RWPE1 (cell line): ENCODE measurements around the gene RBM20.

Source experiments
- CTCF ChIA-PET: fragments of 350-600 bp; sonication (Branson Sonifier 250); formaldehyde crosslinking; extraction: SDS; loops from one replicate; lab custom pipeline; 2021; lab: Yijun Ruan, JAX
- POLR2A ChIA-PET: fragments of 400-600 bp; formaldehyde crosslinking; extraction: SDS; loops from one replicate; lab custom pipeline; 2020; ENCODE audit warnings: antibody characterized with exemption; ENCODE audit not compliant: low non-redundant PET; lab: Yijun Ruan, JAX
- DNase-seq: peaks from one replicate; pipeline ENCODE4 v3.0.0; 2012; ENCODE audit warnings: low spot score
- H3K27ac ChIP-seq: fragments of 450-650 bp; 2 replicates; pipeline ENCODE4 v1.5.1; 2017
- TF ChIP-seq, protein P1 (sequence below): fragments of 450-650 bp; conservative IDR thresholded peaks from 2 replicates; pipeline ENCODE4 v1.5.1; 2017; ENCODE audit warnings: low read depth, mild to moderate bottlenecking

The RBM20 gene

GRCh38 chr10:110881247-110881646 is 237.1 kb downstream of the RBM20 start:
- no peak for DNase-seq
- CTCF ChIA-PET = interaction anchor here (0.7 kb wide), 2 partner anchors 28 to 963 kb away, joined by 4 to 7 read pairs; no protein-coding TSS in a partner anchor
- TF ChIP-seq, protein P1, sequence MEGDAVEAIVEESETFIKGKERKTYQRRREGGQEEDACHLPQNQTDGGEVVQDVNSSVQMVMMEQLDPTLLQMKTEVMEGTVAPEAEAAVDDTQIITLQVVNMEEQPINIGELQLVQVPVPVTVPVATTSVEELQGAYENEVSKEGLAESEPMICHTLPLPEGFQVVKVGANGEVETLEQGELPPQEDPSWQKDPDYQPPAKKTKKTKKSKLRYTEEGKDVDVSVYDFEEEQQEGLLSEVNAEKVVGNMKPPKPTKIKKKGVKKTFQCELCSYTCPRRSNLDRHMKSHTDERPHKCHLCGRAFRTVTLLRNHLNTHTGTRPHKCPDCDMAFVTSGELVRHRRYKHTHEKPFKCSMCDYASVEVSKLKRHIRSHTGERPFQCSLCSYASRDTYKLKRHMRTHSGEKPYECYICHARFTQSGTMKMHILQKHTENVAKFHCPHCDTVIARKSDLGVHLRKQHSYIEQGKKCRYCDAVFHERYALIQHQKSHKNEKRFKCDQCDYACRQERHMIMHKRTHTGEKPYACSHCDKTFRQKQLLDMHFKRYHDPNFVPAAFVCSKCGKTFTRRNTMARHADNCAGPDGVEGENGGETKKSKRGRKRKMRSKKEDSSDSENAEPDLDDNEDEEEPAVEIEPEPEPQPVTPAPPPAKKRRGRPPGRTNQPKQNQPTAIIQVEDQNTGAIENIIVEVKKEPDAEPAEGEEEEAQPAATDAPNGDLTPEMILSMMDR = no peak
- H3K27ac ChIP-seq = no peak overlapping the region
- POLR2A ChIA-PET = no interaction called here

DNA sequence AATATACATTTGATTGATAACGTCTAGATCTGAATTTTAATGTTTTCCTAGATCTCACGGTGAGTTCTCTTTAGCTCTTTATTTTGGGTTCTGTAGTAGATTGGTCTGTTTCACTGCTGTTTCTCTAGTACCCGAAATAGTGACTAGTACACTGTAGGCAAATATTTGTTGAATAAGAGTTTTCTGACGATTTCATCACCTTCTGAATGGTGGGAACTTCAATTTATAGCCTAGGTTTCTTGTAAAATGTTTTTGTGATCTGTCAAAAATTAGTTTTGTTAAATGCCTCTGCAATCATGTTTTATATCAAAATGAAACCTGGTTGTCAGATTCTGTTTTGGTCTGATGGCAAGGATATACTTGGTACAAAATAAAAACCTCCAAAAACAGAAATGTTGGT is 237.8 kb downstream of the RBM20 start:
- H3K27ac ChIP-seq = no peak overlapping the region
- POLR2A ChIA-PET = no interaction called here
- no peak for DNase-seq
- CTCF ChIA-PET = no interaction called here
- TF ChIP-seq, protein P1 = no peak

GRCh38 chr10:110883924-110884323 is 239.8 kb downstream of the RBM20 start:
- no peak overlapping the region for H3K27ac ChIP-seq
- ChIA-PET POLR2A (no interaction called here), CTCF (interaction anchor here (1.3 kb wide), 1 partner anchor 10 kb away, joined by 3 read pairs; no protein-coding TSS in a partner anchor)
- TF ChIP-seq, protein P1 = no peak
- no peak for DNase-seq

GRCh38 chr10:110885932-110886674 is 242.0 kb downstream of the RBM20 start:
- TF ChIP-seq, protein P1 = no peak
- H3K27ac ChIP-seq = no peak overlapping the region
- ChIA-PET CTCF (interaction anchor here (0.7 kb wide), 1 partner anchor 112 kb away, joined by 3 read pairs; no protein-coding TSS in a partner anchor), POLR2A (no interaction called here)
- DNase-seq = no peak

DNA sequence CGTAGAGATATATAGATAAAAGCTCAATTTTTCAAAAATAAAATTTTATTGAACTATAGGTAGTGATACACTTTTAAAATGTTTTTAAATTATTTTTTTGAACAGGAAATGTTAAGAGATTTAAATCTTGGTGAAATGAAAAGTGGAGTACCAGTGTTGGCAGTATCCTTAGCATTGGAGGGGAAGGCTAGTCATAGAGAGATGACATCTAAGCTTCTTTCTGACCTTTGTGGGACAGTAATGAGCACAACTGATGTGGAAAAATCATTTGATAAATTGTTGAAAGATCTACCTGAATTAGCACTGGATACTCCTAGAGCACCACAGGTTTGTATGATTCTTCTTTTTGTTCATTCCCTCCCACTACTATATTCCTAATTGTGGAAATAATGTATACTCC is 243.4 kb downstream of the RBM20 start:
- H3K27ac ChIP-seq = no peak overlapping the region
- ChIA-PET POLR2A (no interaction called here), CTCF (interaction anchor here (0.5 to 0.6 kb wide), 2 partner anchors 14 to 81 kb away, joined by 3 read pairs; no protein-coding TSS in a partner anchor)
- DNase-seq = no peak
- TF ChIP-seq, protein P1 = no peak
